ENCODE results near the gene PRR30. TPM values are rescaled to one million over a fixed set of nuclear protein-coding genes. Genes with fewer than 3 reads are reported as not detected.

Gene PRR30
- total and polyA plus RNA-seq, 10 of the 15 experiments (the other 5 are each of a cell fraction or from before 2014, with no cell fraction given), result not detected

DNA sequence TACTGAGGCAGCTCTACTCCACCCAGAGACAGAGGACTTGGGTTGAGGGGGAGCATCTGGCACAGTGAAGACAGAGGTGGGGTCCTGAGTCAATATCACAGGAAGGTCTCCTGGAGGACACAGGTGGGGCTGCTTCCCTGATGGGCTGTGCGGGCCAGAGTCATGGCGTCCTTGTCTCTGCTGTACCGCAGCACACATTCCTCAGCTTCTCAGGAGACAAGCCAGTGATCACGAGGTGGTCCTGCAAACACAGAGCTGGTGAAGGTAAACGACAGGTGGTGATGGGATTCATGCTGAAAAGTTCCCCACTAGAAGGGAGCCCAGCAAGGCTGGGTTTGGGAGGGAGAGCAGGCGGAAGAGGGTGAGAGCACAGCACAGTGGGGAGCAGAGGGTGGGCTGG is 19.3 kb upstream of the PRR30 start (continued):
- no peak for TF ChIP-seq USF2 (IDR thresholded peaks at IDR 0.05; ENCODE audit: borderline replicate concordance, low read depth, low read length)
- no peak for TF ChIP-seq CHD1 (IDR thresholded peaks at IDR 0.05; ENCODE audit: low read depth, low read length)
- TF ChIP-seq IRF5 (IDR thresholded peaks at IDR 0.05; ENCODE audit: borderline replicate concordance), result no peak

DNA sequence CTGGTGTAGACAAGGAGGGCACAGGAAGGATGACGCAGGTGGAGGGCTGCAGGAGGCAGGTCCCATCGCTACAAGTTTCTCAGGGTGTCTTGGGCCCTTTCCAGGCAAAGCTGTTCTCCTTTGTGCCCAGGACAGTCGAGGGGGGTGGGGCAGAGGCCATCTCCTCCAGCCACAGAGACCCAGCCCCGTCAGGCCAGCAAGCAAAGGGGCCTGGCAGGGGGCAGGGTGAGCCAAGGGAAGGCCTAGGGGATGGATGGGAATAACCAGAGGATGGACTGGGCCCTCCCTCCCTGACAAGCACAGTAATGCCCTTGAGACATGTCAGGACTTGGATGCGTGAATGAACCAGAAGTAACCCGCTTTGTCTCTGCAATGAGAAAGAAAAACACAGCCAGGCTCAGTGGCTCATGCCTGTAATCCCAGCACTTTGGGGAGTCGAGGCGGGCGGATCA is 15.9 kb upstream of the PRR30 start:
- ChIA-PET POLR2A (no interaction called here), CTCF (interaction anchor here (1.1 kb wide), 1 partner anchor 22 kb away, joined by 3 read pairs; no protein-coding TSS in a partner anchor), RAD21 (ENCODE audit: unreplicated experiment) (no interaction called here), SMC1A (ENCODE audit: uncharacterized antibody, unreplicated experiment) (interaction anchor here (0.5 kb wide), 1 partner anchor 53 kb away, joined by 3 read pairs; no protein-coding TSS in a partner anchor)
- H4K20me1 ChIP-seq (ENCODE audit: control insufficient read depth, insufficient read depth), result no peaks in the 10 kb centered on the region
- intact Hi-C loops (cut with micrococcal nuclease; ENCODE audit: unreplicated experiment), result no loop called here
- H3K9me3 ChIP-seq (replicated peaks; ENCODE audit: control insufficient read depth, insufficient read depth, low read length), result no peaks in the 10 kb centered on the region
- ATAC-seq, result no peak
- BruUV-seq (replicated peaks), result no TSS peak
- H3K4me1 ChIP-seq (ENCODE audit: control insufficient read depth, insufficient read depth, low read length), result no peaks in the 10 kb centered on the region
- FAIRE-seq, result no peak
- no peaks in the 10 kb centered on the region for H3K27me3 ChIP-seq (replicated peaks in 1 of 2; ENCODE audit: control insufficient read depth in 2 of 2, insufficient read depth in 2 of 2, low read length in 1 of 2)
- no peak overlapping the region for H3K4me3 ChIP-seq
- 38% methylated on average over 9 of the region's 9 CpGs for WGBS (ENCODE audit: insufficient coverage, insufficient replicate concordance, low lambda C conversion rate, missing lambda C conversion rate)
- no peak overlapping the region for H3K9ac ChIP-seq (ENCODE audit: control insufficient read depth, insufficient read depth, low read length)
- H2AFZ ChIP-seq (ENCODE audit: control insufficient read depth, low read depth, low read length), result no peak overlapping the region
- no peaks in the 10 kb centered on the region for H3K79me2 ChIP-seq (ENCODE audit: control insufficient read depth, insufficient read depth, low read length)
- no peak overlapping the region for H3K27ac ChIP-seq (ENCODE audit: control insufficient read depth, insufficient read depth)
- TF ChIP-seq CTCF (IDR thresholded peaks at IDR 0.05 in 2 of 3, conservative IDR thresholded peaks at IDR 0.05 in 1 of 3; ENCODE audit: control insufficient read depth in 2 of 3, extremely low read depth in 1 of 3, insufficient read depth in 1 of 3, low read depth in 3 of 3, low read length in 3 of 3), result no peak
- TF ChIP-seq KDM1A (IDR thresholded peaks at IDR 0.05; ENCODE audit: borderline replicate concordance), result no peak
- DNase-seq (ENCODE audit: low read depth, low spot score), result no peak
- in situ Hi-C loops (cut with MboI), result no loop called here
- H3K4me2 ChIP-seq (ENCODE audit: control insufficient read depth, insufficient read depth), result no peak overlapping the region
- H3K36me3 ChIP-seq (ENCODE audit: control insufficient read depth in 2 of 2, insufficient read depth in 2 of 2, low read length in 1 of 2), result no peaks in the 10 kb centered on the region

All from GM12878 (cell line).